ENCODE results near the gene RASAL2.

DNA sequence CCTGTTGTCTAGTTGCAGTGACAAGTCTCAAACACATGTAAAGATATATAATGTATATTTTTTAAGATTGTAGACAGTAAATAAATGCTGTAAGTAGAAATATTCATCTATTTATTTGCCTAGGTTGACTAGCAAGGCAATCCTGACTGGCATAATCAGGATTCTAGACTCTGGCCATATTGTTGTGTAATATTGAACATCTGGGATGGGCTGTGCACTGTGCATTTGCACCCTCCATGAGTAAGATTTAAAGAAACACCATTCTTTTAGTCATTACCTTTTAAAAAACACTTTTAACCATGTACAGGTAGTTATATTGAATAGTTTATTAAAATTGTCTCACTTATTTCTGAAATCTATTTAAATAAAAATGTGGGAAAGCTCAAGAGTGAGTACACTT, 32.4 kb downstream of the RASAL2 start:
- TF ChIP-seq POLR2A (IDR thresholded peaks at IDR 0.05; ENCODE audit: low read depth, low read length) (no peak), TAF1 (IDR thresholded peaks at IDR 0.05; ENCODE audit: low read depth, low read length) (no peak), POLR2AphosphoS5 (IDR thresholded peaks at IDR 0.05; ENCODE audit: low read depth, low read length) (no peak), SPI1 (IDR thresholded peaks at IDR 0.05; ENCODE audit: low read depth, low read length) (no peak), PAX5 (IDR thresholded peaks at IDR 0.05; ENCODE audit: insufficient read depth, low read length, severe bottlenecking) (no peak)

Measured in GM12891 (cell line).